Measurements from ENCODE around the gene CEP55. TPM values are rescaled to one million over a fixed set of nuclear protein-coding genes. Genes with fewer than 3 reads are reported as not detected.
"Not testable (repeated sequence)": the region's sequence is repeated elsewhere in the genome, so short reads cannot be mapped to it uniquely, and the experiment has no call there.

Gene CEP55
- total and polyA plus RNA-seq, 11 donors: 0.19 to 7.3 (median 0.73) TPM; not detected in 5

DNA sequence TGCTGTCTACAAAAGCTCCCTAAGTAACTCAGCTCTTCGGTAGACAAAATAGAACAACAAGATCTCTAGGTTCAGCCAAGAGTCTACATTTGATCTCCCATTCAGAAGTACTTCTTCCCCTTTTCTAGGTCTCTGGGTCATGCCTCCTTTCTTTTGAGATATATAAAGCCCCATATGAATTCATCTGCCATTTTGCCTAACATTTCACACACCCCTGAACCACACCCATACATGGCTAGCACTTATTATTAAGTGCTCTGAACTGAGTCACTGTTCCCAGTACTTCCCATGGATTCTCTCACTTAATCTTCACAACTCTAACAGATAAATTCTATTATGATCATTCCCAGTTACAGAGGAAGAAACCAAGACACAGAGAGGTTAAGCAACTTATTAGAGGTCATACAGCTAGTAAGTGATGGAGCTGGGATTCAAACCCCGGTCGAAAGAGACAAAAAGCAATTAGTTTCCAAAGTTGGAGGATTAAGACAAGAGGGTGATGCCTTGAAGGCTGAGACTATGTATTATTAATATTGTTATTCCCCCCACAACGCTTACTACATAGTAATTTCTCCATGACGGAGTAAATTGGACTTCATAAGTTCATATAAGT is 31.5 kb upstream of the CEP55 start:
- no peak for TF ChIP-seq POLR2A (IDR thresholded peaks at IDR 0.05)
- TF ChIP-seq, protein P1, sequence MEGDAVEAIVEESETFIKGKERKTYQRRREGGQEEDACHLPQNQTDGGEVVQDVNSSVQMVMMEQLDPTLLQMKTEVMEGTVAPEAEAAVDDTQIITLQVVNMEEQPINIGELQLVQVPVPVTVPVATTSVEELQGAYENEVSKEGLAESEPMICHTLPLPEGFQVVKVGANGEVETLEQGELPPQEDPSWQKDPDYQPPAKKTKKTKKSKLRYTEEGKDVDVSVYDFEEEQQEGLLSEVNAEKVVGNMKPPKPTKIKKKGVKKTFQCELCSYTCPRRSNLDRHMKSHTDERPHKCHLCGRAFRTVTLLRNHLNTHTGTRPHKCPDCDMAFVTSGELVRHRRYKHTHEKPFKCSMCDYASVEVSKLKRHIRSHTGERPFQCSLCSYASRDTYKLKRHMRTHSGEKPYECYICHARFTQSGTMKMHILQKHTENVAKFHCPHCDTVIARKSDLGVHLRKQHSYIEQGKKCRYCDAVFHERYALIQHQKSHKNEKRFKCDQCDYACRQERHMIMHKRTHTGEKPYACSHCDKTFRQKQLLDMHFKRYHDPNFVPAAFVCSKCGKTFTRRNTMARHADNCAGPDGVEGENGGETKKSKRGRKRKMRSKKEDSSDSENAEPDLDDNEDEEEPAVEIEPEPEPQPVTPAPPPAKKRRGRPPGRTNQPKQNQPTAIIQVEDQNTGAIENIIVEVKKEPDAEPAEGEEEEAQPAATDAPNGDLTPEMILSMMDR (IDR thresholded peaks at IDR 0.05): no peak
- DNase-seq: no peak
- Histone ChIP-seq H3K4me1 (peaks cover 0 to 74% (median 41%) of the 10 kb centered on the region in 12 donors), H3K27ac (peak overlapping the region in 9 of 12 donors; percentile 48 to 94 (median 90)), H3K27me3 (no peaks in the 10 kb centered on the region), H3K4me3 (no peak overlapping the region), H3K9me3 (no peaks in the 10 kb centered on the region), H3K36me3 (peaks cover 0 to 5% (median 0%) of the 10 kb centered on the region in 9 donors)
- WGBS, 4 donors: 81 to 93% (median 90%) methylated on average over 5 of the region's 5 CpGs
- intact Hi-C loops (cut with DNase I): loop anchor here in 2 of 10 donors (5.0 kb wide), 2 partner anchors 43 to 73 kb away; no protein-coding TSS in a partner anchor
- no peak for ATAC-seq

DNA sequence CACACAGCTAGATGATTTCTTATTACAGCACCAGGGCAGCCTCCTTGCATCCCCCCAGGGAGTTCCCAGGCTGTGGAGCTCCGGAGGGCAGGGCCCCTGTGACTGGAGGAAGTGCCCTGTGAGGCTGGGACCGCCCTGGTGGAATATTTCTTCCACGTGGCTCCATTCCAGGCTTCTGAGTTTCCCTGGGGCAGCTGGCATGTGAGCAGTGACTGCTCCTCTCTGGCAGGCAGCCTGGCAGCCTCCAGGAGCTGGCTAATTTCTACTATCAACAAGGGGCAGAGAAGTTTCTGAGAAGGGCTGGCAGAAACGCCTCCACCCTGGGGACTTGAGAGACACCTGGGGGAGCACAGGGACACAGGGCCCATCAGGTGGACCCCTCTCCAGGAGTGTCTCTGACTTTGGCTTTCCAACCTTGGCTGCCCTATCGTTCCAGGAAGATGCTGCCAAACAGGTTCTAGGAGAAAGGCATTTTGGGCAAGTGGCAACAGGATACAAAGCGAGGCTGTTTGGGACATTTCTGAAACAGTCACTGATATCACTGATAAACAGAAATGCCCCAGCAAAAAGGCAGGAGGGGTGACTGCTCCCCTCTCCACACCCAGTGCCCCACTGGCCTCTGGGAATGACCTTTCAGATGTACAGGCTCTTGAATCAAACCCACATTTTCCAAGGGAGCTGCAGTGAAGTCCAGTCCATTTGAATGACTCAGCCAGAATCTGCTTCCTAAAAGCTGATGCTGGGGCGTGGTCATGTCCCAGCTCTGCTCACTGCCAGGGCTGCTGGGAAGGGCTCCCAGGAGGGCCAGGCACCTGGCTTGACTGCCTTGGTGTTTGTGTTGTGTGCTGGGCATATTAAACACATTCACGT is 30.4 kb upstream of the CEP55 start:
- Histone ChIP-seq H3K36me3 (peaks cover 0 to 5% (median 0%) of the 10 kb centered on the region in 9 donors), H3K27ac (peak overlapping the region; percentile 28 to 94 (median 90)), H3K9me3 (no peaks in the 10 kb centered on the region), H3K27me3 (no peaks in the 10 kb centered on the region), H3K4me3 (peak overlapping the region in 2 of 12 donors; percentile 7 to 17), H3K4me1 (peaks cover 0 to 79% (median 42%) of the 10 kb centered on the region in 12 donors)
- ATAC-seq: peak; percentile 68 to 89 (median 86)
- TF ChIP-seq, protein P1 (IDR thresholded peaks at IDR 0.05): no peak
- no peak for TF ChIP-seq POLR2A (IDR thresholded peaks at IDR 0.05)
- WGBS, 4 donors: 19 to 24% (median 21%) methylated on average over 6 to 8 of the region's 8 CpGs
- intact Hi-C loops (cut with DNase I): loop anchor here in 2 of 10 donors (5.0 kb wide), 2 partner anchors 44 to 74 kb away; no protein-coding TSS in a partner anchor
- peak; percentile 81 to 88 (median 85) for DNase-seq

DNA sequence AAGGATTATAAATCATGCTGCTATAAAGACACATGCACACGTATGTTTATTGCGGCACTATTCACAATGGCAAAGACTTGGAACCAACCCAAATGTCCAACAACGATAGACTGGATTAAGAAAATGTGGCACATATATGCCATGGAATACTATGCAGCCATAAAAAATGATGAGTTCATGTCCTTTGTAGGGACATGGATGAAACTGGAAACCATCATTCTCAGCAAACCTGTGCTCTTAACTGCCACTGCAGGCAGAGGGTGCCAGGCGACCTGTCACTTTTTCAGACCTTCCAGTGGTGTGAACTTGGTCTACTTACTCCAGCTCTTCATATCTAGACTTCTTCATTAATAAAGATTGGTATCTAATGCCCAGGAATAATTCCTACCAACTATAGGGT is 28.8 kb upstream of the CEP55 start:
- intact Hi-C loops (cut with DNase I): loop anchor here in 2 of 10 donors (5.0 kb wide), 2 partner anchors 45 to 75 kb away; no protein-coding TSS in a partner anchor
- DNase-seq, H3K4me3 ChIP-seq, H3K27me3 ChIP-seq, H3K36me3 ChIP-seq, ATAC-seq, H3K9me3 ChIP-seq: not testable (repeated sequence)
- peak overlapping the region in 6 of 12 donors; percentile 29 to 83 (median 52) for H3K27ac ChIP-seq
- peaks cover 0 to 82% (median 41%) of the 10 kb centered on the region in 12 donors for H3K4me1 ChIP-seq
- WGBS, 4 donors: 72 to 95% (median 88%) methylated on average over 2 to 4 of the region's 4 CpGs

DNA sequence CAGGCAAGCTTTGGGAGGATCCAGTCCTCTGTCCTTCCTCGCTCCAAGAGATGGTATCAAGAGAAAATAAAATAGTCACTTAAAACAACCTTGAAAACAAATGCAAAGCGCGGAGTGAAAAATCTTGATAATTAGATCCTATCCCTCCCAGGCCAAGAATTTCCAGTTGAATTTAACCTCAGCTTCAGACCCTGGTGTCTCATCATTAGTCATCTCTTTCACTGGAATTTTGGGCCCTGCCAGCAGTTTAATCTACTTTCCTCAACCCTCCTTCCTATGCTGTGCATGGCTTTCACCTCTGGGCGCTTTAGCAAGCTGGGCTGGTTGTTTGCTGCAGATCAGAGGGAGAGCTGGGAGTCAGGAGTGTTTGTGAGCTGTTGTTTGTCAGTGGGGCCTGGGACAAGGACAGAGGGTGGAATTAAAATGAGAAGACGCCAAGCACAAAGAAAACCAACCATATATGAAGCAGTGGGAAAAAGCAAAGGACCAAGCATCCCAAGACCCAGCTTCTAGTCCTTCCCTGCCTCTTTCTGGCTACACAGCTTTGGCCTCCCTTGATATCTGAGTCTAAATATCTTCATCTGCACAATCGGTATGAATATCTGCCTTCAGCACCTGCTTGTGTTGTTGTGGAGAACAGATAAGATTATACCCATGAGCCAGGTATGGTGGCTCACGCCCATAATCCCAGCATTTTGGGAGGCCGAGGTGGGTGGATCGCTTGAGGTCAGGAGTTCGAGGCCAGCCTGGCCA is 27.8 kb upstream of the CEP55 start:
- WGBS, 4 donors: 79 to 84% (median 83%) methylated on average over 10 of the region's 10 CpGs
- ATAC-seq (peak in 2 of 4 donors; percentile 4 to 15), DNase-seq (no peak)
- no peaks in the 10 kb centered on the region for H3K27me3 ChIP-seq
- intact Hi-C loops (cut with DNase I): loop anchor here in 2 of 10 donors (5.0 kb wide), 2 partner anchors 46 to 76 kb away; no protein-coding TSS in a partner anchor
- no peaks in the 10 kb centered on the region for H3K9me3 ChIP-seq
- H3K4me3 ChIP-seq: no peak overlapping the region
- peaks cover 0 to 5% (median 0%) of the 10 kb centered on the region in 9 donors for H3K36me3 ChIP-seq
- H3K4me1 ChIP-seq: peaks cover 0 to 73% (median 37%) of the 10 kb centered on the region in 12 donors
- peak overlapping the region in 10 of 12 donors; percentile 1 to 83 (median 45) for H3K27ac ChIP-seq
- TF ChIP-seq, protein P1 (IDR thresholded peaks at IDR 0.05): no peak
- no peak for TF ChIP-seq POLR2A (IDR thresholded peaks at IDR 0.05)
